ENCODE measurements around the gene KBTBD4.

Gene KBTBD4

DNA sequence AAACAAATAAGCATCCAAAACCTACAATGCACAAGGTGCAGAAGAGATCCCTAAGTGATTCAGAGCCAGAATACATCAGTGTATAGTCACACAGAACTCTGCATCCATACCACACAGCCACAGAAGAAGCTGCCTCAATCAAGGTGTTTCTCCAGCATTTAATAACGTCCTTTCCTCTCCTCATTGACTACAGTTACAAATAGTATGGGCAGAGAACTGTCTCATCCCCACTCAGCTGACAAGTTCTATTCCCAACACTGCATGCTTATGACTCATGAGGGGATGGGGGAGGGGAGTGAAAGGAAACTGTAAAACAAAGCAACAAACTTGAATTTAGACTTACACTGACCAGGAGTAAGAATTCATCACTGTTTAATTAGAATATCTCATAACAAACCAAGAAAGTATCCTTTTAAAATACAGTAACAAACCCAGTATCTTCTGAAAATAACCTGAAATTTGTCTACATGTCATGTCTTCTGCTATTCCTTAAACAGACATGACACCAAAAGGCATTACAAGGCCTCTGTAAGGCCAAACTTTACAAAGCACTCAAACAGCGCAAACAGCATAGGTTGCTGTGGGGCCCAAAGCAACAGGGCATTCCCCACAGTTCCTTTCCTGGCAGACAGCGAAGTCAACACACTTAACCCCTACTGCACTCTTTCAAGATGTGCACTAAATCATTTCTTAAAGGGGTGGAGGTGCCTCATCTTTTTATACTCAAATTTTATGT, 55.1 kb downstream of the KBTBD4 start:
- peak; percentile 71 for DNase-seq

All from activated CD4-positive, alpha-beta T cell treated with anti-CD3 and anti-CD28 coated beads, Interleukin-10, Interleukin-2, amounts not matched to agents 100 ng/mL and 50 ng/mL, durations not matched to agents 16 hours and 8 hours (primary cell).